ENCODE measurements around the gene DOCK2. TPM values are rescaled to one million over a fixed set of nuclear protein-coding genes. Genes with fewer than 3 reads are reported as not detected.

Gene DOCK2
- total and polyA plus RNA-seq, 2 donors (not counting 3 experiments of a cell fraction or from before 2014, with no cell fraction given), result 0.62 to 4.8 TPM

- no TSS peak for BruUV-seq (replicated peaks)
- Histone ChIP-seq H3K4me2 (ENCODE audit: insufficient read depth, low read length) (no peak overlapping the region), H3K36me3 (ENCODE audit: control insufficient read depth in 2 of 2, extremely low read depth in 1 of 2, insufficient read depth in 2 of 2, low read length in 2 of 2) (no peaks in the 10 kb centered on the region), H3K27me3 (ENCODE audit: control insufficient read depth in 2 of 2, insufficient read depth in 2 of 2, low read length in 2 of 2) (no peaks in the 10 kb centered on the region), H3K4me1 (ENCODE audit: control insufficient read depth, extremely low read depth, insufficient read depth, low read length) (no peaks in the 10 kb centered on the region), H3K9me1 (replicated peaks; ENCODE audit: control insufficient read depth, extremely low read depth, insufficient read depth, low read length) (no peaks in the 10 kb centered on the region), H3K4me3 (replicated peaks in 1 of 3; ENCODE audit: insufficient read depth in 1 of 3, low read depth in 1 of 3, low read length in 3 of 3) (no peak overlapping the region), H4K20me1 (replicated peaks; ENCODE audit: control insufficient read depth, extremely low read depth, insufficient read depth, low read length) (no peaks in the 10 kb centered on the region), H3K79me2 (ENCODE audit: control insufficient read depth, insufficient read depth, low read length) (no peaks in the 10 kb centered on the region), H2AFZ (ENCODE audit: low read depth, low read length) (no peak overlapping the region), H3K9me3 (replicated peaks; ENCODE audit: control insufficient read depth, insufficient read depth, low read length) (no peaks in the 10 kb centered on the region), H3K27ac (ENCODE audit: insufficient read depth, low read depth, low read length) (no peak overlapping the region), H3K9ac (replicated peaks; ENCODE audit: extremely low read depth, insufficient read depth, low read length) (no peak overlapping the region)
- ChIA-PET POLR2A (no interaction called here), CTCF (interaction anchor here (1.0 to 3.0 kb wide), 6 partner anchors 11 to 220 kb away, joined by 3 to 24 read pairs (median 4); partner anchors contain the start of gene INSYN2B)
- dilution Hi-C loops (cut with MboI; ENCODE audit: extremely low pct_ligation_motif_present, low sequenced_read_pairs), result no loop called here
- FAIRE-seq, result no peak
- DNase-seq (ENCODE audit: low read depth, low spot score), result no peak
- no peak for TF ChIP-seq POLR2AphosphoS5 (IDR thresholded peaks at IDR 0.05; ENCODE audit: insufficient read depth, low read depth, low read length)
- peak; percentile 9 to 13 for TF ChIP-seq CTCF (IDR thresholded peaks at IDR 0.05; ENCODE audit: extremely low read depth in 1 of 2, insufficient read depth in 1 of 2, low read depth in 1 of 2, low read length in 2 of 2)
- intact Hi-C loops (cut with micrococcal nuclease), result loop anchor here (1.0 kb wide), 1 partner anchor 221 kb away; no protein-coding TSS in a partner anchor
Measured at GRCh38 chr5:169850409-169850808, 213.3 kb downstream of the DOCK2 start.

- Histone ChIP-seq H3K4me2 (ENCODE audit: insufficient read depth, low read length) (no peak overlapping the region), H3K36me3 (ENCODE audit: control insufficient read depth in 2 of 2, extremely low read depth in 1 of 2, insufficient read depth in 2 of 2, low read length in 2 of 2) (no peaks in the 10 kb centered on the region), H3K79me2 (ENCODE audit: control insufficient read depth, insufficient read depth, low read length) (no peaks in the 10 kb centered on the region), H3K27ac (ENCODE audit: insufficient read depth, low read depth, low read length) (no peak overlapping the region), H3K9me1 (replicated peaks; ENCODE audit: control insufficient read depth, extremely low read depth, insufficient read depth, low read length) (no peaks in the 10 kb centered on the region), H3K9ac (replicated peaks; ENCODE audit: extremely low read depth, insufficient read depth, low read length) (no peak overlapping the region), H3K9me3 (replicated peaks; ENCODE audit: control insufficient read depth, insufficient read depth, low read length) (no peaks in the 10 kb centered on the region), H3K27me3 (ENCODE audit: control insufficient read depth in 2 of 2, insufficient read depth in 2 of 2, low read length in 2 of 2) (no peaks in the 10 kb centered on the region), H3K4me3 (replicated peaks in 1 of 3; ENCODE audit: insufficient read depth in 1 of 3, low read depth in 1 of 3, low read length in 3 of 3) (no peak overlapping the region), H2AFZ (ENCODE audit: low read depth, low read length) (no peak overlapping the region), H3K4me1 (ENCODE audit: control insufficient read depth, extremely low read depth, insufficient read depth, low read length) (no peaks in the 10 kb centered on the region), H4K20me1 (replicated peaks; ENCODE audit: control insufficient read depth, extremely low read depth, insufficient read depth, low read length) (no peaks in the 10 kb centered on the region)
- ChIA-PET CTCF (interaction anchor here (1.3 to 3.0 kb wide), 6 partner anchors 12 to 219 kb away, joined by 3 to 24 read pairs (median 5); partner anchors contain the start of gene INSYN2B), POLR2A (no interaction called here)
- dilution Hi-C loops (cut with MboI; ENCODE audit: extremely low pct_ligation_motif_present, low sequenced_read_pairs), result no loop called here
- FAIRE-seq (no peak), DNase-seq (ENCODE audit: low read depth, low spot score) (no peak)
- intact Hi-C loops (cut with micrococcal nuclease), result no loop called here
- no TSS peak for BruUV-seq (replicated peaks)
- TF ChIP-seq MAX (IDR thresholded peaks at IDR 0.05; ENCODE audit: insufficient read depth, insufficient read length) (no peak), EZH2 (IDR thresholded peaks at IDR 0.05; ENCODE audit: borderline replicate concordance, low read depth, low read length, severe bottlenecking) (no peak), CTCF (IDR thresholded peaks at IDR 0.05; ENCODE audit: extremely low read depth in 1 of 2, insufficient read depth in 1 of 2, low read depth in 1 of 2, low read length in 2 of 2) (no peak), GATA2 (IDR thresholded peaks at IDR 0.05; ENCODE audit: insufficient read depth, insufficient read length, low read depth, low read length) (no peak), JUN (IDR thresholded peaks at IDR 0.05; ENCODE audit: borderline replicate concordance, insufficient read depth, insufficient read length, low read depth) (no peak), MYC (IDR thresholded peaks at IDR 0.05; ENCODE audit: low read depth, low read length) (no peak), POLR2A (IDR thresholded peaks at IDR 0.05; ENCODE audit: low read depth, low read length) (no peak), FOS (IDR thresholded peaks at IDR 0.05; ENCODE audit: borderline replicate concordance, insufficient read depth, low read length) (no peak), POLR2AphosphoS5 (IDR thresholded peaks at IDR 0.05; ENCODE audit: insufficient read depth, low read depth, low read length) (no peak)
Measured at GRCh38 chr5:169851321-169851850, 214.3 kb downstream of the DOCK2 start.
